GM12872 (cell line): ENCODE measurements around the gene MAP4K2.

Experiments
- CTCF ChIP-seq: IDR thresholded peaks from 3 replicates; pipeline ENCODE4 v1.5.1; 2011; ENCODE audit warnings: low read depth, mild to moderate bottlenecking, low read length, moderate library complexity; ENCODE audit not compliant: insufficient read depth

MAP4K2 gene

DNA sequence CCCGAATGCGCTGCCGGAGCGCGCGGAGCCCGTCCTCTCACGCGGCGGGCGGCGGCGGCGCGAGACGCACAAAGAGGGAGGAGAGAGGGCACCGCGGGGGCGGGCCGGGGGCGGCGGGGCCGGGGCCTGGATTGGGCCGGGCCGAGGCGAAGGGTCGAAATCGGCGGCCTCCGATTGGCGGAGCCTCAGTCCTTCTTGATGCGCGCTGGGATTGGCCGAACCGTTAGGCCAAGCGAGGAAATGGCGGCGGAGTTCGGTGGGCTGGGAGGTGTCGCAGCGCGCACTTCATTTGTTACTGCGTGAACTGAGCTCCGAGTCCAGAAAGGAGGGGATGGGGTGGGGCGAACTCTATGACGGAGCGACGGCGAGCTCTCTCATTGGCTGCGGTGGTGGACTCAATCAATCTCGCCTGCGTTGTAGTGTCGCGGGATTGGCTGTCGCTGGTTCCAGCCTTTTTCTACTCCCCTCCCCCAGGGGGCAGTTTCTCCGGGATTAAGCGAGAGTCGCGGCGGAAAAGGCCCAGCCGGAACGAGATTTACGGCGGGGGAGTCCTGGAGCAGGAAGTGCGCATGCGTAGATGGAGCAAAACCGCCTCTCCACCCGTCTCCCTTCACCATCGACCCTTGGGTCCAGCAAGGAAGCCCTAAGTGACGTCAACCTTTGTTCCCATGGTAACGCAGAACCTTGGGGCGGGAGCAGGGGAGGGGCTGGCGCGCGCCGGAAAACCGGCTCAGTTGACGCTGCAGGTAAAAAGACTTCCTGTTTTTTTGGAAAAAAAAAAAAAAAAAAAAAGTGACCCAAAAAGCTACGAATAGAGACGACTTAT is 24.3 kb downstream of the MAP4K2 start, which contains the start of gene SF1:
Gene SF1 (minus strand): TSS at position 70 of the 826 bp plus-strand sequence. CDS start 150 bp downstream, outside the sequence.
- no peak for TF ChIP-seq CTCF

DNA sequence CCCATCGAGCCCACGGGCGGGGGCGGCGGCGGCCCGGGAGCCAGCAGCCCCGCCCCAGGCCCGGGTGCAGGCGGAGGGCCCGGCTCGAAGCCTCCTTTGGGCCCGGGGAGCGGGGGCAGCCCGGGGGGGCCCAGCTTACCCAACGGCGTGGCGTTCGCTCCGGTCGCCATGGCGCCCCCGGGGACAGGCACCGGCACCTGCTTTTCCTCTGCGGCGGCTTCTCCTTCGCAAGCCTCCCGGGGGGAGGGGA is 24.9 kb downstream of the MAP4K2 start:
- TF ChIP-seq CTCF = no peak

DNA sequence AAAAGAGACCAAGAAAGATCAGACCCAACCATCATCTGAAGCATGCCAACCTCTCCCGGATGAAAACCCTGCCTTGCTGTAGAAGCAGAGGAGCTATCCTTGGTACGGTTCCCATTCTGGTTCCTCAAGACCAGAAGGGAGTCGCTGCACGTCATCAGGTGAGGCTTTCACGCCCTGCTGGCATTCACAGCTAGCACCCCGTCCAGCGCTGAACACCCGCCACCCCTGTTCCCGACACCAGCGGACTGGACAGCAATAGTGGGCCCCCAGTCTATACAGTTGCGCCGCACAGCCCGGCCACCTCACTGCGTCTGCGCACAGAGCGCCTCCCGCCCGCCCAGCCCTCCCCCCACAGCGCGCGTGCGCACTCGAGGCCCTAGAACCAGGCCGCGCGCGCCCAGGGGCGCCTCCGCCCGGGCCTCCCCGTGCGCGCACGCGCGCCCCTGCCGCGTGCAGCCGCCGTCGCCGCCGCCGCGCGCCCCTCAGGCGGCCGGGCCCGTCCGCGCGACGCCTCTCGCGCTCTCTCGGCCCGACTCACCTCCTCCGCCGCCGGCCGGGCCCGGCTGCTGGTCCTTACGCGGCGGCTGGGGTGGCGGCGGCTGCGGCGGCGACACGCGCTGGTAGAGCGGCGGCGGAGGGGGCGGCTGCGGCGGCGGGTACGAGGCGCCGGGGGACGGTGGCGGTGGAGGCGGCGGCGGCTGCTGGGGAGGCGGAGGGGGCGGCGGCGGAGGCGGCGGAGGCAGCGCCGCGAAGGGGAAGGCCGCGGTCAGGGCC is 25.4 kb downstream of the MAP4K2 start:
- TF ChIP-seq CTCF = no peak

GRCh38 chr11:64776875-64777274 is 26.1 kb downstream of the MAP4K2 start:
- TF ChIP-seq CTCF = no peak

GRCh38 chr11:64776425-64776824 is 26.6 kb downstream of the MAP4K2 start:
- TF ChIP-seq CTCF = no peak

- no peak for TF ChIP-seq CTCF
Observed at GRCh38 chr11:64774144-64774543, 28.9 kb downstream of the MAP4K2 start.

DNA sequence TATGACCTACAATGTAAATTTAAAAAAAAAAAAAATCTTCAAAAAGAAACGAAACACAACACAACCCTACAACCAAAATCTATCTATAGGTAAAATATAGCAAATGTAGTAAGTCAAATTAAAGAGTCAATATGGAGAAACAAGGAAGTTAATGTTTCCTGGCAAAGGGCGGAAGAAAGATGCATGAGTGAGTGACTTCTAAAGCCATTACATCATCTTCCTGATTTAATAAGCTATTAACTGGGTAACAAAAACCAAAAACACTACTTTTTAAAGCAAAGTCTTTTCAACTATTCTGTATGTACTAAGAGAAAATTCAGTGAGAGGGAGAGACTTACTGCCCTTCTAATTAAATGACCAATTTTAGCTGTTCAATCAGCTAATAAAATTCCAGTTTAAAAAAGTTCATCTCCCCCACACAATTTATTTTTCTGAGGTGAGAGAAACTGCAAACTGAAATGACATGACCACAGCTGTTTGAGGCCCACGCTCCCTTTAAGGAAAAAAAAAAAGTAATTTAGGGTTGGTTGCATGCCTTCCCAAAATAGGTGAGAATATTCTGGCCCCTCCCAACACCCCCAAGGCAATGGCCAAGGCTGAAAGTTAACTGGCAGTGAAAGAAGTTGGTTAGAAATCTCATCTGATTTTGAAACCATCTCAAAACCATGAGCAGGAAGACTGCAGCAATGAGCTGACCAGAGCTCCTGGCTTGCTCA is 30.6 kb downstream of the MAP4K2 start:
- TF ChIP-seq CTCF = no peak
